ENCODE data around the gene WDFY4. TPM values are rescaled to one million over a fixed set of nuclear protein-coding genes. Genes with fewer than 3 reads are reported as not detected.

Gene WDFY4
- total RNA-seq, 6 experiments from 2014 or later, result not detected

DNA sequence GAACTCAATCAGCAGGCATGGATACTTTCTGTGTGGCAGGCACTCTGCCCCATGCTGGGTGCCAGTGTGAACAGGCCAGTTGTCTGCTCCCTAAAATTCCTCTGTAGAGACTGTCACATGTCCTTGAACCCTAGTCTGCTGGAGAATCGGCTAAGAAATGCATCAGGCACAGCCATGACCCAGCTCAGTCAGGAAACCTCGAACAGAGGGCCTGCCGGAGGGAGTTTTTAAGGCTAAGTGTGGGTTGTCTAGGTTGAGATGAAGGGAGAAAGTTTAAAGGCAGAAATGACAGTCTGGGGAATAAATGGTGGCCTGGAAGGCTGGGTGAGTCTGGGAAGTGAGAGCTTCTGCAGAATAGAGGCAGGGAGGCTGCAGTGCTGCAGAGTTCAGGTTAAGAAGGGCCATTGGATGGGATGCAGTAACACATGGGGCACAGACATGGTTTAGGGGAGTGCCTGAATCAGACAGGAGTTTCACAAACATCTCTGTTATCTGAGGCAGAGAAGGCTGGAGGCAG is 45.3 kb downstream of the WDFY4 start:
- no peaks in the 10 kb centered on the region for H3K36me3 Mint-ChIP-seq (ENCODE audit: low read depth)
- H3K4me3 Mint-ChIP-seq, result no peak overlapping the region
- peaks cover 36% of the 10 kb centered on the region for H3K27me3 Mint-ChIP-seq (ENCODE audit: insufficient read depth)
- DNase-seq, result no peak
- H3K4me1 Mint-ChIP-seq (ENCODE audit: low read depth), result no peaks in the 10 kb centered on the region
- H3K9me3 Mint-ChIP-seq, result no peaks in the 10 kb centered on the region
- TF ChIP-seq, protein P1, sequence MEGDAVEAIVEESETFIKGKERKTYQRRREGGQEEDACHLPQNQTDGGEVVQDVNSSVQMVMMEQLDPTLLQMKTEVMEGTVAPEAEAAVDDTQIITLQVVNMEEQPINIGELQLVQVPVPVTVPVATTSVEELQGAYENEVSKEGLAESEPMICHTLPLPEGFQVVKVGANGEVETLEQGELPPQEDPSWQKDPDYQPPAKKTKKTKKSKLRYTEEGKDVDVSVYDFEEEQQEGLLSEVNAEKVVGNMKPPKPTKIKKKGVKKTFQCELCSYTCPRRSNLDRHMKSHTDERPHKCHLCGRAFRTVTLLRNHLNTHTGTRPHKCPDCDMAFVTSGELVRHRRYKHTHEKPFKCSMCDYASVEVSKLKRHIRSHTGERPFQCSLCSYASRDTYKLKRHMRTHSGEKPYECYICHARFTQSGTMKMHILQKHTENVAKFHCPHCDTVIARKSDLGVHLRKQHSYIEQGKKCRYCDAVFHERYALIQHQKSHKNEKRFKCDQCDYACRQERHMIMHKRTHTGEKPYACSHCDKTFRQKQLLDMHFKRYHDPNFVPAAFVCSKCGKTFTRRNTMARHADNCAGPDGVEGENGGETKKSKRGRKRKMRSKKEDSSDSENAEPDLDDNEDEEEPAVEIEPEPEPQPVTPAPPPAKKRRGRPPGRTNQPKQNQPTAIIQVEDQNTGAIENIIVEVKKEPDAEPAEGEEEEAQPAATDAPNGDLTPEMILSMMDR (IDR thresholded peaks at IDR 0.05), result no peak
- no peak overlapping the region for H3K27ac Mint-ChIP-seq

DNA sequence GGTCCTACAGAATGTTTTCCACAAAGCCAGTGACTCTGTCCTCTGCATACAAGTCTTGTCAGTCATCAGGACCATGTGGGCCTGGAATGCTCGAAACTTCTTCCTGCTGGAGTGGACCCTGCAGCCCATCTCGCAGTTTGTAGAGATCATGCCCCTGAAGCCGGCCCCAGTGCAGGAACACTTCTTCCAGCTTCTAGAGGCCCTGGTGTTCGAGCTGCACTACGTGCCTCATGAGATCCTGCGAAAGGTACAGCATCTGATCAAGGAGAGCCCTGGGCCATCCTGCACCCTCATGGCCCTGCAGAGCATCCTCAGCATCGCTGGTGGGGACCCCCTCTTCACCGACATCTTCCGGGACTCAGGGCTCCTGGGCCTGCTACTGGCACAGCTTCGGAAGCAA is 46.5 kb downstream of the WDFY4 start:
- no peaks in the 10 kb centered on the region for H3K36me3 Mint-ChIP-seq (ENCODE audit: low read depth)
- H3K4me1 Mint-ChIP-seq (ENCODE audit: low read depth), result no peaks in the 10 kb centered on the region
- peaks cover 30% of the 10 kb centered on the region for H3K27me3 Mint-ChIP-seq (ENCODE audit: insufficient read depth)
- DNase-seq, result no peak
- no peak overlapping the region for H3K4me3 Mint-ChIP-seq
- no peak overlapping the region for H3K27ac Mint-ChIP-seq
- TF ChIP-seq, protein P1 (IDR thresholded peaks at IDR 0.05), result no peak
- H3K9me3 Mint-ChIP-seq, result no peaks in the 10 kb centered on the region

DNA sequence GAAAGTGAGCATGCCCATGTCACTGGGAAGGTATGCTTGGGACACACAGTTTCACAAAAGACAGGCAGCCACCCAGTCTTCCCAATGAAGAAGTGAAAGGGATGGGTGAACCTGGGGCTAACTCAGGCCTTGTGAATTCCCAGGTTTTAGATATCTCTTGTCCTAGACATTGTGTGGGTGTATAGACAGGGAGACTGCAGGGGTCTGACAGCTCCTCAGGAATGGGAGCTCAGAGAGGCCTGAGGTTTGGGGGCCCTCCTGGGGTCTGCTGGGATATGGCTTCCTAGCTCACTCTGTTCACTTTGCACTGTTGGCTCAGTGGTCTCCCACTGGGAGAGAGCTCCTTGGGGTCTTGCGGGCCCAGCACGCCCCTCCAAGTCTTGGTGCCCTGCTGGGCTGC is 47.0 kb downstream of the WDFY4 start:
- TF ChIP-seq, protein P1 (IDR thresholded peaks at IDR 0.05), result no peak
- peaks cover 27% of the 10 kb centered on the region for H3K27me3 Mint-ChIP-seq (ENCODE audit: insufficient read depth)
- H3K4me3 Mint-ChIP-seq, result no peak overlapping the region
- no peaks in the 10 kb centered on the region for H3K4me1 Mint-ChIP-seq (ENCODE audit: low read depth)
- no peak for DNase-seq
- no peak overlapping the region for H3K27ac Mint-ChIP-seq
- H3K9me3 Mint-ChIP-seq, result no peaks in the 10 kb centered on the region
- no peaks in the 10 kb centered on the region for H3K36me3 Mint-ChIP-seq (ENCODE audit: low read depth)

DNA sequence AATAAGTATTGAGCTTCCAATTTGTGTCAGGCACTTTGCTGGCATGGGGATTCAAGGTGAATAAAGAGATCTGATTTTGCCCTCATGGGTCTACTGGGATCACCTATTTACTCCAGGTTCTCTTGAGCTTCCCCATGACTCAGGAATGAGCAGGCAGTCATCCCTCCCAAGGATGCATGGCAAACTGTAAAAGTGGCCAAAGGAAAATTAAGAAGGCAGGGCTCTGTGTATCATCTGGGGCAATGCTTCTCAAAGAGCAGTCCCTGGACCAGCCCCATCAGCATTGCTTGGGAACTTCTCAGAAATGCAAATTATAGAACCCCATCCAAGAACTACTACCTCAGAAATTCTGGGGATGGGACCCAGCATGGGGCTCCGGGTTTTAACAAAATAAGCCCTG is 48.7 kb downstream of the WDFY4 start:
- Mint-ChIP-seq H3K4me1 (ENCODE audit: low read depth) (no peaks in the 10 kb centered on the region), H3K27ac (no peak overlapping the region), H3K36me3 (ENCODE audit: low read depth) (no peaks in the 10 kb centered on the region), H3K27me3 (ENCODE audit: insufficient read depth) (peaks cover 20% of the 10 kb centered on the region), H3K4me3 (no peak overlapping the region), H3K9me3 (no peaks in the 10 kb centered on the region)
- TF ChIP-seq, protein P1 (IDR thresholded peaks at IDR 0.05), result no peak
- no peak for DNase-seq

DNA sequence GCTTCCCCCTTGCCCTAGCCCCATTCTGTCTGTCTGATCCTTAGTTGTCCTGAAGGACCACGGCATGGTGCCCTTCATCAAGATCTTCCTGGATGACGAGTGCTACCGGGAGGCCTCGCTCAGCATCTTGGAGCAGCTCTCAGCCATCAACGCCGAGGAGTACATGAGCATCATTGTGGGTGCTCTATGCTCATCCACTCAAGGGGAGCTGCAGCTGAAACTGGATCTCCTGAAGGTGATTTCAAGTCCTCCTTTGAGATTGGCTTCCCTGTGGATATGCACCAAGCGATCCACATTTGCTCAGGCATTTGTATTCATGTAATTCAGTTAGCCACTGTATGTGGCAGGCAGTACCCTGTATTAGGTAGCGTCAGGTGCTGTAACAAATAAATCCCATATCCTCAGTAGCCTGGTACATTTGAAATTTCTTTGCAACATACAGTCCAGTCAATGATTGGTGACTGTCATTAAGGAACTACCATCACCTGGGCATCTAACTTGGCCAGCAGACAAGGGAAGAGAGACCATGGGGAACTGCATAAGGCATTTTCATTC is 51.2 kb downstream of the WDFY4 start:
- Mint-ChIP-seq H3K4me1 (ENCODE audit: low read depth) (no peaks in the 10 kb centered on the region), H3K4me3 (no peak overlapping the region), H3K36me3 (ENCODE audit: low read depth) (no peaks in the 10 kb centered on the region), H3K27ac (no peak overlapping the region), H3K27me3 (ENCODE audit: insufficient read depth) (peaks cover 17% of the 10 kb centered on the region), H3K9me3 (no peaks in the 10 kb centered on the region)
- TF ChIP-seq, protein P1 (IDR thresholded peaks at IDR 0.05), result no peak
- DNase-seq, result no peak
